Brain pericyte (primary cell): Measurements from ENCODE around the gene CEMIP2.

Experiments used
- DNase-seq: peaks from one replicate; pipeline ENCODE4 v3.0.0-alpha.2; 2012; ENCODE audit warnings: low read depth, low spot score

CEMIP2 gene

DNA sequence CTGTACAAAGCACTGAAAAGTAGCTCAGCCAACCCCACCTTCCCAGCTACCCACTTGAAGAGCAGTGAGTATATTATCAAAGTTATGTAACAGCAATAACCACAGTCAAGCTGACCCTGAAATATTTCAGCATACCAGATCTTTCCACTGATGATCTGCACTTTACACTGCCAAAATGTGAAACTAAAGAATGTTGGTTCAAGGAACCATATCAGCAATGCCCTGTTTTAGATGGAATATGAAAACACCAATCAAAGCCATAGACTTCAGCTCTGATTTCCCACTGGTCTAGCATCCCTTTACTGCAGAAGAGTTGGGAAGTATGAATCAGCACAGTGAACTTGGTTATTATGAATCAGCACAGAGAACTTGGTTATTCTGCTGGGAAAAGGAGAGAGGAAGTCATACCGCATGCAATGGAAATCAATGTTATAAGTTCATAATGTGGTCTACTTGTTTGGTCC lies 20.0 kb downstream of the CEMIP2 start:
- DNase-seq = no peak

DNA sequence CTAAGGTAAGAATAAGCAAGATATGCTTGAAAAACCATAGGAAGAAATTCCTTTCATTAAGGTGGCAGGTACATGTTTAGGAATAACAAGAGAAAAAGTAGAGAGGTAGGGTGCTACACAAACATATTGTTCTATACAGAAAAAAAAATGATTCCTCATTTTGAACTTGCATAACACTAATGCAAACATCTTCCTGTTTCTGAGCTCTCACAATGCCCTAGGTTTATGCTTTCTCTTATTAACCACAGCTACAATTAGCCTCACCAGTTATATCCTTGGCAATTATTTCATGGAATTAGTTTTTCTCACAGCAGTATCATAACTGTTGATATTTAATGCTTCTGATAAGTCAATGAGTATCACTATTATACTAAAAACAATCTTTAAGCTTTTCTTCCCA lies 20.7 kb downstream of the CEMIP2 start:
- DNase-seq = no peak

DNA sequence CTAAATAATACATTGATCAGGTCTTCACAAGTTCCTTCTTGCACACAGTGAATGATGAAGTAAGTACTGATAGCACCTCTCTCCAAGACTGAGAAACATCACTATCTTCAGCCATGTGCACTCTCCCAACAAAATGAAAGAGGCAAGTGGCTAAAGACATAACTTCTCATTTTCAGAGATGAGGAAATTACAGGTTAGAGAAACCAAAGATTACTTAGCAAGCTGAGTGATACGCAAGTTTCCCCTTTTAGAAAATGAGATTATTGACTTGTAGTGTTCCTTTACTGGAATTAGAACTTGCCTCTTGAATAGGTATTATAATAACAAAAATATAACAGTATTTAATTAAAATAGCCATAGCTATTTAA lies 21.6 kb downstream of the CEMIP2 start:
- DNase-seq = no peak

DNA sequence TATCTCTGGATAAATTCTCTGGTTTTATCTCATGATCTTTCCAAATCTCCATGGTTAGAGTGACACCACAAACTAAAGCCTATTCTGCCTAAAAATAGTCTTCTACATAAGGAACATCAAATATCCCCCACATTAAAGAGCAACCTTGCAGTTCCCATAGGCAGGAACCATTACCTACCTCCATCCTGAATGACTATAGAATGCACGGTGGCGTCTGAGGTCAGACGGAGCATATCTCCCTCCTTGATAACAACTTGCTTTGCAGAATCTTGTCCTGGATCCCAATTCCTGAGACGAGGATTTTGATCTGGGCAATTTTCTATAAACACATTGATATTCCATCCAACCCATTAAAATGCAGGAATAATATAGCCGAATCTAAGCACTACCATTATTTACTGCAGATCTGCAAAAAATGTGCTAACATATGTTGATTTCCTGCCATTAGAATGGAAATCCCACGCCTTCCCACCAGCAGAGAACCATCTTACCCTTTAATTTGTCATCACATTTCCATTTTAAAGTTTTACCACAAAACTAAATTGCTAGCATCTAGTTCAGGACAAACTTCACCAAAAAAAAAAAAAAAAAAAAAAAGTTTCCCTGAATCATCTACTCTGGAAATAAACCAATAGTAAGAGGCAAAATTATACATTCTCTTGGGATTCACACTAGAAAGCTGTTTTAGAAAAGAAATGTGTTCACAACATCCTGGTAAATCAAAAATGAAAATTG lies 22.1 kb downstream of the CEMIP2 start:
- DNase-seq = no peak

DNA sequence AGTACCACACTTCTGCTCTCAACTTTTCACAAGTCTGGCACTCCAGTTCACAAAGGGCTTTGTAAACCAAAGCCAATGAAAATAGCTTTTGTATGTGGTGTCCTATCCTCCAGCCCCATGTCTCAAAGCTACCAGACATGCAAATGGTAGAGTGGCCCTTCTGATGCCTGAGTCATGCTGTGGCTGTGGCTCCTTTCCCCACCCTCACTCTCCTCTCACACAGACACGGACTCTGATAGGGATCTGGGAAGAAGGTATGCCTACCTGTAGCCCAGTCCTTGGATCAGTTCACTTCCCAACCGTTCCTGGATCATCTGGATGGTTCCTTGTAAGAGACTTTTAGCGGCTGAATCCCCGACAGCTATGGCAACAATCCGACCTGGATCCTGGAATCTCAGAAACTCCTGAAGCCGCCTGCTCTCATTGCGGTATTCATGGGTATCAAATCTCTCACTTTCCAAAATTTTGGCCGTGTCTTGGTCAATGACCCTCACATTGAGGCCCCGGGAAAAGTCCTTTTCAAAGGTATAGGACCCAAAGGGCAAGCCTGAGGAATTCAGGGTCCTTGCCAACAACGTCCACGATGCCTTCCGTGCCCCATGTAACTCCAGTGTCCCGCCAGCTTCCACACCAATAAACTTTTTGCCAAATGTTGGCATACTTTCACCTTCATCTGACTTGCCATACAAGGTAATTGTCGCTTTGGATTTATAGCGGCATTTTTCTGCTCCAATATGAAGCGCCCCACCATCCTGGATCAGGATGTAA lies 23.4 kb downstream of the CEMIP2 start:
- no peak for DNase-seq

DNA sequence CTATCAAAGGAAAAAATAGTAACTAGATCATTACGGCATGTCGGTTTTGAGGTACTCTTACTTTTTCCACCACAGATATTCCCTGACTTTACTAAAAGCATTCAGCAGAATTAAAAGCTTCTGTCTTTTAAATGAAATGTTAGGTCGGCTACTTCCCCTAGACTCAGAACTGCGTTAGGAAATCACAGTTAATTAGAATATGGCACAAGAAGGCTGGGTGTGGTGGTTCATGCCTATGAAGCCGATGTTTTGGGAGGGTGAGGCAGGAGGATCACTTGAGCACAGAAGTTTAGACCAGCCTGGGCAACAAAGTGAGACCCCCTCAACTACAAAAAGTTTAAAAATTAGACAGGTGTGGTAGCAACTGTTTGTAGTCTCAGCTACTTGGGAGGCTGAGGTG lies 24.4 kb downstream of the CEMIP2 start:
- DNase-seq = no peak

DNA sequence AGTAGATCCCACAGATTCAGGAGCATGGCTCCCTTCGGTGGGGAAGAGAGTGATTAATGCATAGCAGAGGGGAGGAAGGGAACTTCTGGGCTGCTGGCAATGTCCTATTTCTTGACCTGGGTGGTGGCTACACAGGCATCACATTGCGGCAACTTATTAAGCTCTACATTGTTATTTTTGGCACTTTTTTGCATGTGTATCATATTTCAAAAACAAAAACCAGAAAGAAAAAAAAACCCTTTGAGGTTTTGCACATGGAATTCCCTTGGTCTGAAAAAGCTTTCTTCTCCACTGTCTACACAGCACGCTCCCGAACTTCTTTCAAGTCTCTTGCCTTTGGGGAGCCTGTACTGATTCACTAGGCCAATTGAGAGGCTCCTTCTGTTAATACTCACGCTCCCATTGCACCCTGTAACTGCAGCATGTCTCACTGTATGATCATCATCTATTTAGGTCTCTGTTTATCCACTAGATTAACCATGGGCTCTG lies 25.1 kb downstream of the CEMIP2 start:
- peak; percentile 20 for DNase-seq

DNA sequence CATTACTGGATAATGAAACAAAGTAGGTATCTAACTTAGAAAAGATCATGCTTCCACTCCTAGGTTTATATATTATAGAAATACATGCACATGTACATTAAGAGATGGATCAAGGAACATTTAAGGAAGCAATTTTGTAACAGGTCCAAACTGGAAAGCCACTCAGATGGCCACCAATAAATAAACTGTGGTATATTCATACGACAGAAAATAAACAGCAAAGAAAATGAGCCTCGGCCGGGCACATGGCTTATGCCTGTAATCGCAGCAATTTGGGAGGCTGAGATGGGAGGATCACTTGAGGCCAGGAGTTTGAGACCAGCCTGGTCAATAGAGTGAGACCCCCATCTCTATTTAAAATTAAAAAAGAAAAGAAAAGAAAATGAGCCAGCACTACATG lies 25.6 kb downstream of the CEMIP2 start:
- DNase-seq = no peak

DNA sequence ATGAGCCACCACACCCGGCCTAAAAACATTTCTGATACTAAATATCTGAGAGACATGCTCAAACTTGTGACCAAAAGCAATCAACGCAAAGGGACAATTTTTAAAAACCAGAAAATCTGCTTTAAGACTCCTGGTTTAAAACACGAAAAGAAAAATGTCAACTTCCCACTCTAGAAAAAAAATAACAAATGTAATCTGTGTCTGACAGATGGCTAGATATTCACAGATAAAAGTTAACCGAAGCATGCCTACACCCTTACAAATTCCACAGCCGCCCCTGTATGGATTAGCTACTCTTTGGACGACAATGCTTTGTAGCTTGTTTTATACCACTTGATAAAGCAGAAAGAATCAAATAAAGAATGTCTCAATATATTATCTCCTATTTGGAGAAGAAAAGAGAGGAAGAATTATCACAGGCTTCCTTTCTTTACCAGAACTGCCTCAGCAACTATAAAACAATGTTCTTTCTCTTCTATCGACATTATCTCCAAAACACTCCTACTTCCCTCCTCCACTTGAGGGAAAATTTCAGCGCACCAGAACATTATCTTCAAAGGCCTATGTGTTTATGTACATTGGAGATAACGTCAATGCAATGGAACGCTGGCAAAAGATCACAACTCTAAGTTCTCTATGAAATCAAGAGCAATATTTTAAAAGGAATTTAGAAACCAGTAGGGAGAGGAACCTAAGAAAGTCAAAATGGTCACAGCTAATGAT lies 26.2 kb downstream of the CEMIP2 start:
- DNase-seq = no peak

DNA sequence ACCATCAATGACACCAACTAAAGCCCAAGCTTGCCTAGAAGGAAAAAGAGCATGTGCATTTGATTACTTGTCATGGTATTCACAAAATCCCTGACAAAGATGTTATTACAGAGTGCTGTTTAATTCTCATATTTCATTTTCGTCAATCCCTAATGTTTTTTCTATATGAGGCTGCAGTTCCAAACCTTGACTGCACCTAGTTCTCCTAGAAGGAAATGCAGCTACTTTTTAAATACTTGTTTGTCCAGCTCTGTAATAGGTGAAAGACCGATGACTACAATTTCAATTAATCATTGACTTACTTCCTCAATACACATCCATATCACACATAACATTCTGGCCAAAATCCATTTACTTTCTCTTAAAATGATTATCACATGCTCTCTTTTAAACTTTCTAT lies 28.1 kb downstream of the CEMIP2 start:
- no peak for DNase-seq

DNA sequence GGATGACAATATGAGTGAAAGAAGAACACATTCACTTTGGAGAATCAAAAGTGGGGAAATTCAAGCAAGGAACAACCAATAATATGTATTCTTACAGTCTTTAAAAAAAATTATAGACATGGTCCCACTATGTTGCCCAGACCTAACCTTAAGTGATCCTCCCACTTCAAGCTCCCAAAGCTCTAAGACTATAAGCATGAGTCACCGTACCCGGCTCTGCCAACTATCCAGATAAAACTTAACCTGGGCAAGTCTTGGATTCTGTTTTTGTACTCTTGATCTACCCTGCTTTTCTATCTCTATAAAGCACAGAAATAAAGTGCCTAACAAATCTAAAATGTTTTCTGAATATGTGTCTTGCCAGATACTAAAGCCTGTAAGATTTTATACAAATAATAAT lies 30.9 kb downstream of the CEMIP2 start:
- no peak for DNase-seq

DNA sequence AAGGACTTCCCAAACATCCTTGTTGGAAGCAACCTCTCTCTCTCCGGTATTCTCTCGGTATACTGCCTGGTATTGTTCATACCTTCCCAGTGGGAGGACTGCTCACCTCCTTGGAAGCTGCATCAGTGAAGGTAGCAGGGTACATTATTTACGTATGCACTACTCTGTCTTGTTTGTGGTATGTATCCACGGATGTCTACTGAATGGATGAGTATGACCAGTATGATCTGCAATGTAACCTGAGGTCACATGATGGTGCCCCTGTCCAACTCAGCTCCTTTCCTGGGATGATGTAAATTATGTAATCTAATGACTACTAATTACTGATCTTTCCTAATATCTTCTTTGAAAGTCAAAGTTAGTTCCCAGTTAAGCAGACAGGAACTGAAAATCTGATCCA lies 32.1 kb downstream of the CEMIP2 start:
- no peak for DNase-seq

DNA sequence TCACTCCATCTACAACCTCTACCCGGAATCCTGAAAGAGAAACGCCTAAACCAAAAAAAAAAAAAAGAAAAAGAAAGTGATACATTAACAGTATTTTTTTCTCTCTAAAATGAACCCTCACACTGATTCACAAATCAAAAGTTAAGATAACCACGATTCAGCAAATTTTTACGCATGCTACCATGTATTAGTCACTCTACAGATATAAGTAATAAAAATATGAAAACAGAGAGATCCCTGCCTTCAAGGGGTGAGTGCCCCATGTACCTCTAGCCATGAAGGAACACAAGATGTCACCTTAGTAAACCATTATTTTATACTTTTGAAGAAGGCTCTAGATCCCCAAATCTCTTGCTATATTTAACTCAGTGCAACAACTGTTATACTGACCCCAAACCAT lies 33.4 kb downstream of the CEMIP2 start:
- no peak for DNase-seq

DNA sequence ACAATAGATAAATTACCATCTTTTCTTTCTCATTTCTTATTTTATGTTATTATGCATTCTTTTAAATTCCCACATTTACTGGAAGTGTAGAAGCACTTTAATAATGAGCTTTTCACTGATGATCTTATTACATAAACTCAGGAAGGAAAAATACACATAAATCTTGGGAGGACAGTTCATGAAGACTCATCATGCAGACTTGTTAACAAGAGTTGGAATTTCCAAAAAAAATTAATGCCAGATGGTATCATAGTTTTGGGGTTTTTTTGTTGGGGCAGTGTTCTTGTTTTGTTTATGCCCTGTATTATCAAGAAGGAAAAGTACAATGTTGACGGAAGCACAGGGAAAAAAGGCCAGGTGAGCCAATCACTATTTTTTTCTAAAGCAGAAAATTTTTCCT lies 35.1 kb downstream of the CEMIP2 start:
- DNase-seq = no peak

DNA sequence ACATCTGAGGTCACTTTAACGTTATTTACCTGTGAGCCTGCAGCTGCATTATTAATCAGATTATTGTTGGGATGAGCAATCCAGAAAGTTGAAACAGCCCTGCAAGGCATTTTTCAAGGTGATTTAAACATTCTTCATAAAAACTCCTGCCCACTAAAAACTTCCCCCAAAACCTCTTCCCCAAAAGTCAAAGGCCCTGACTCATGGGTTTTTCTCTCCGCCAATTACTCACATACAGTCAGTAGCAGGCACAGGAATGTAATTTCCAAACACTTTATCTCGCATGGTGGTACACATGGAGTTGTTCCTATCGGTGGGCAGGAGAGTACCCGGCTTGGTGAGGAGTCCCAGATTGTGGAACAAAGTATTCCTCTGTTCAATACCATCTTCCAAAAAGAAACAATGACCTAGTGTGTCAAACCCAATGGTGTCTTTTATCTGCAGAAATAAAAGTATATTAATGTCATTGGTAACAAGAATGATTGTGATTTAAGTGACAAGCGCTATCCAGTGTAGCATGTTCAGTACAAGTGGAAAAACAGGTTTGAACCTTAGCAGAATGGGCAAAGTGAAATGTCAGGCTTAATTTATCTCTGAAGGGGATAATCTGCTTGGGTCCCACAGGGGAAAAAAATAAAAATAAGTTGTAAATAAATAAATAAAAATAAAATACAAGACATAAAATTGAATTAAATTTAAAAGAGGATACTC lies 38.3 kb downstream of the CEMIP2 start:
- no peak for DNase-seq

DNA sequence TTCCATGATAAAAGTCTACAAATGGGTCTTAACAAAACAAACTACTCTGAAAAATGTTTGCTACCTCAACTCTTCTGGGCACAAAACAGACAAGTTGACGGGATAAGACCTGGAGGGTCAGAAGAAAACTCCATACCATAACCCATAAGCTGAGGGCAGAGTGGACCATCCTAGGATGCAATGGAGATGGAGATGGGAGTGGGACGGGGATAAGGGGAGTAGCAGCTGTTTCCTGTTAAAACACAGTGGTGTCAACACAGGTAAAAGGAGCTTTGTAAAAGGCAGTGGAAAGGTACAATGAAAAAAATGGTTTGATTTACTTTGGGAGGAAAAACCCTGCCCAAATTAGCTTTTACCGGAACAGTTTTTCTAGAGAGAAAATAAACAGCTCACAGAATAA lies 41.6 kb downstream of the CEMIP2 start:
- DNase-seq = no peak

DNA sequence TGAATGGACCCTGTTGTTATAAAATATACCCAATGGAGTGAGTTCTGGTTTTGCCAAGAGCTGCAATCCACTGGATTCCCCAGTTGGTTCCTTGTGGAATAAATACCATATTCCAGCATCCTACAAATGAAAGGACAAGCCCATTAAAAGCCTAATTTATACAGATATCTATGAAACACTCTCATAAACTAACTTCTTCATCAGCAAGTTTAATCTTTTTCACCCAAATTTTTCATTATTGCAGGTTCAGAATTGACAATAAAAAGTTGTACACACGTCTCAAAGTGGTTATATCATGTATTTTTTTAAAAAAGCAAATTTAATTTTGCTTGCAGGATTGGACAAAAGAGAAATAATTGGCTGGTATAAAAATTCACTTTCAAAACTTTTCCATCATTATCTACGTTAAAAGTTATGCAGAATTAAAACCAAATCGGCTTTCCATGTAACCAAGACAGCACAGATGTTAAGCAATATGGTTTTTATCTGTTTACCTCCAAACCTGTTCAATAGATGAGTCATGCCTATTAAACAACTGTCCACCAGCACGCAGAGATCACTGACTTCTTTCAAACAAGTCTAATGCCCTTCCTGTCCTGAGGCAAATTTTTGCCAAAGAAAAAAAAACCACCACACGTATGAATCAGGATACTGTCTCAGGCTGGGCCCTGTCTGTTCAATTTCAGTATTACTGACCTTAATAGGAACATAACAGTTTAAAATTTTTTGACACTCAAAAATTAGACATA lies 42.5 kb downstream of the CEMIP2 start:
- no peak for DNase-seq

DNA sequence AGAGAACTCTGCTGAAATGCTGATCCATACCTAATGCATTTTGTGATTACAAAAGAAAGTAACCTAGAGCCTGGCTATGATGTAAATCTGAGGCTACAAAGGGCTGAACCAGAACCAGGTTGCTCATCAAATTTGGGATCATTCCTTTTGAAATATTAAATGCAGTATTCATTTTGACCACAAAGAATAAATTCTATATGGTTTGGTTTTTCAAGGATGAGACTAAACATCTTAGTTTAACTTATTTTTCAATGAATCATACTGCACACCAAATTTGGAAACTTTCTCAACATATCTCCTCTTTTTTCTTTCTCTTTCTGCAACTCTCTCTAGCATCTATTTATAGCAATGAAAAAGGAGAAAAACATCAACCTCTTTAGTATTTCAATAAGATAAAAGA lies 46.5 kb downstream of the CEMIP2 start:
- DNase-seq = no peak

DNA sequence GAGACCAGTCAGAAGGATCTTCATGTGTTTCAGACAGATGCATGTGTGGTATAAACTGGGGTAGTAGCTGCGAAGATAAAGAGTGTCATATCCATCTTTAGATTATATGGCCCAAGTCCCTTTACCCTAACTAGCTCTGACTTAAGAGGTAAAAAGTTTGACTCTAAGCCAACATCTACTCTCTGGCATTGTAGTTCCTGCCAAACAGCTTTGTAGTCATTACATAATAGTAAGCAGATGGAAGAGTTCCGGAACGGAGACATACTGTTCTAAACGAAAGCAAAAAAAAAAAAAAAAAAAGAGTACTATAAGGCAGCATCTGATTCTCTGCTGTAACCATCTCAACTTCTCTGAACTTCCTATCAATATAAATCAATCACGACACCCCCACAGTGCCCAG lies 48.8 kb downstream of the CEMIP2 start:
- no peak for DNase-seq

DNA sequence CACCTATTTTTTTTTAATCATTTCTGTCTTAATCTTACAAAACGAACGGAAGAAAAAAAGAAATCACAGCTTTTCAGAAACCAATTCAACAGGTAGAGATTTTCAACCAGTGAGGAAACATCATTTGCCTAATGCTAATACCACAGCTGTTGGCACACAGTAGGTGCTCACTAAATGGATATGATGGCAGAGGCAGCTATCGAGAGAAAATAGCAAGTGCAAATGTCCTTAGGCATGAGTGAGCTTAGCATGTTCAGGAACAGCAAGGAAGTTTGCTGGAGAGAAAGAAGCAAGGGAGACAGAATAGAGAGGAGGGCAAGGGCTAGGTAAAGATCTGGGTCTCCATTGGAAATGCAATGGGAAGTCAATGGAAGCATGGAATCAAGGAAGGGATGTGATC lies 49.2 kb downstream of the CEMIP2 start:
- no peak for DNase-seq
